ENCODE data around the gene SF3A2.
"Not testable (repeated sequence)": the region's sequence is repeated elsewhere in the genome, so short reads cannot be mapped to it uniquely, and the experiment has no call there.

SF3A2 gene, protein sequence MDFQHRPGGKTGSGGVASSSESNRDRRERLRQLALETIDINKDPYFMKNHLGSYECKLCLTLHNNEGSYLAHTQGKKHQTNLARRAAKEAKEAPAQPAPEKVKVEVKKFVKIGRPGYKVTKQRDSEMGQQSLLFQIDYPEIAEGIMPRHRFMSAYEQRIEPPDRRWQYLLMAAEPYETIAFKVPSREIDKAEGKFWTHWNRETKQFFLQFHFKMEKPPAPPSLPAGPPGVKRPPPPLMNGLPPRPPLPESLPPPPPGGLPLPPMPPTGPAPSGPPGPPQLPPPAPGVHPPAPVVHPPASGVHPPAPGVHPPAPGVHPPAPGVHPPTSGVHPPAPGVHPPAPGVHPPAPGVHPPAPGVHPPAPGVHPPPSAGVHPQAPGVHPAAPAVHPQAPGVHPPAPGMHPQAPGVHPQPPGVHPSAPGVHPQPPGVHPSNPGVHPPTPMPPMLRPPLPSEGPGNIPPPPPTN

DNA sequence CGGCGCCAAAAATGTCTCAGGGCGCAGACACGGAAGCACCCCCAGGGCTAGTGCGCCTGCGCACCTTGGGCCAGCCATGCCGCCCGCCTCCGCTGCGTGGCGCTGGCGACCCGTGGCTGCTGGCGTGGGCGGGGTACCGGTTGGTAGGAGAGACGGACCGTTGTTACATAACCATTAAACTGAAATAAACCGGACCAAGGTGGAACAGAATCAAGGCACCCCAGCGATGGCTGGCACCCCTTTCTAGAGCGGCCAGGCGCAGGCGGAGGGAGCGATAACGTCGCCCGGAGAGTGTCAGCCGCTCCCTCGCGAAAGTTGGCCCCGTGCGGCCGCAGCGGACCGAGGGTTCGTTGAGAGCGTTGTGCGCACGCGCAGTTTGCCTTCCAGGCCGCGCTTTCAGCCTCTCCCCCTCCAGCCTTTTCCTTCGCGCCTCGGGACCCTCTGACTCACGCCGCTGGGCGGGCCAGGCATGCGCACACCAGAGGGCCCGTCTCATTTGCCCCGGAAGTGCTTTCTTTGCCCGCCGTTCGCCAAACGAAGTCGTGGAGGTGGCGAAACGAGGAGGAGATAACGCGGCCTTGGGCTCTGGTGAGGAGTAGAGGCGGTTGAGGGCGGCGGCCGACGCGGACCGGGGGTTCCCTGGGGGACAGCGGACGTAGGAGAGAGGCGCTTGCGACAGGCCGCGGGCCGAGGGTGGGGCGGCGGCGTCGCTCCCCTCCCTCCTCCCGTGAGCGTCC is at the start of gene SF3A2, which contains the start of gene PLEKHJ1:
TSS of gene SF3A2 (plus strand) at position 511 of the 737 bp plus-strand sequence. CDS start 6,595 bp downstream, outside the sequence.
TSS of gene PLEKHJ1 (minus strand) at position 16 of the 737 bp plus-strand sequence. CDS start 81 bp downstream, outside the sequence.
- DNase-seq: peak; percentile 92 to 99 (median 94)
- intact Hi-C loops (cut with DNase I): loop anchor here (1.0 to 5.0 kb wide), 3 partner anchors 37 to 80 kb away; no protein-coding TSS in a partner anchor

DNA sequence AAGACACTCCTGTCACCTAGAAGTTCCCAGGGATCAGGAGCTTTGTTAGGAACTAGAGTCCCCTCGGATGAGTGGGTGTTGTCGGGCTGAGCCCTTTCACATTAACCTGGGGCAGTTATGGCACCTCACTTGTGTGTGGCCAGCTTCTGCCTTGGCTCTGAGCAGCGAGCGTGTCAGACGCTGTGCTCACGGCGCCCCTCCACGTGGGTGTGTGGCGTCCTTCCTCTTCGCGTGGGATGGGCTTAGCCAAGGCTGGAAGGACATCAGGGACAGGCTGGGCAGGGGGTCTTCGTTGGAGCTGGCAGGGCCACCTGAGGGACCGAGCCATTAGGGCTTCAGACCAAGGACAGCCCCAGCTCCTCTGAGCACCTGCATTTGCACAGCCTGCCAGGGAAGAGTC is 49.5 kb upstream of the SF3A2 start:
- intact Hi-C loops (cut with DNase I): no loop called here
- no peak for DNase-seq

DNA sequence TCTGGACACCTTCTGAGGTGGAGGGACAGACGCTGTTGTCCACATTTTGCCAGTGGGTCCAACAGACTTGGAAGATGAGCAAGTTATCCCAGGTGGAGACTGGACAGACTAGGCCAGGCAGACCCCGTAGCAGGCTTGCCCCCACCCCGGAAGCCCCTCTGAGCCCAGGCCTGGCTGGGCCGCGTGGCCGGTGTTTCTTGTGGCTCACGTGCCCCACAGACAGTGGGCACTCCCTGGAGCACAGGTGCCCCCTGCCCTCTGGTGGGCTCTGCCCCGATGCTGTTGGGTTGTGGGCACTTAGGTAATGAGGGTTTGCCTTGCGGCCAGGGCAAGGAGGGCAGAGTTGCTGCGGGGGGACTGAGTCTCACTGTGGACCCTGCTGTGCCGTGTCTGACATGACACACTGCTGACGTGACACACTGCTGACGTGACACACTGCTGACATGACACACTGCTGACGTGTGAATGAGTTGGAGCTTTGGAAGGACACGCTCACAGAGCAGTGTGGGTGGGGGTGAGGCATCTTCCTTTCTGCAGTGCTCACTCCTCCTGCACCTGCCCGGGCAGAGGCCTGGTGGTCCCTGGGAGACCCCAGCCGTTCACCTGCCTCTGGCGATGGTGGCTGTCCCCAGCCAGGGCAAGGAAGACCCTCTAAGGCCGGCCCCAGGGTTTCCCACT is 47.8 kb upstream of the SF3A2 start:
- no peak for DNase-seq
- intact Hi-C loops (cut with DNase I): no loop called here

DNA sequence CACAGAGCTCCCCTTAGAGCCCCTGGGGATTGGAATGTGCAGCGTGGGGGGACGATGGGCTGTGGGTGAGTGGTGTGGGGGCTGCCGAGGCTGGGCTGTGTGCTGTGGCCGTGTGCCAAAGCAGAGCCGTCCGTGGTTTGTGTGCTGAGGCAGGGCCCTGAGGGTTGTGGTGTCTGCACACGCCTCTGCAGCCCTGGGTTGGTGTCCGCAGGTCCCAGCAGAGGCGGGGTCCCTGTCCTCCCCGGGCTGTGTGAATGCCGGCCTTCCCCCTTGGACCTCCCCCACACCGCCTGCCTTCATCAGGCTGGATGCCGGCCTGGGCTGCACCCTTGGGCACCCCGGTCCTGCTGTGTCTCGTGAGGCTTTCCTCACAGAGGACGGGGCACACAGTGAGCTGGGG is 46.7 kb upstream of the SF3A2 start:
- intact Hi-C loops (cut with DNase I): no loop called here
- no peak for DNase-seq

DNA sequence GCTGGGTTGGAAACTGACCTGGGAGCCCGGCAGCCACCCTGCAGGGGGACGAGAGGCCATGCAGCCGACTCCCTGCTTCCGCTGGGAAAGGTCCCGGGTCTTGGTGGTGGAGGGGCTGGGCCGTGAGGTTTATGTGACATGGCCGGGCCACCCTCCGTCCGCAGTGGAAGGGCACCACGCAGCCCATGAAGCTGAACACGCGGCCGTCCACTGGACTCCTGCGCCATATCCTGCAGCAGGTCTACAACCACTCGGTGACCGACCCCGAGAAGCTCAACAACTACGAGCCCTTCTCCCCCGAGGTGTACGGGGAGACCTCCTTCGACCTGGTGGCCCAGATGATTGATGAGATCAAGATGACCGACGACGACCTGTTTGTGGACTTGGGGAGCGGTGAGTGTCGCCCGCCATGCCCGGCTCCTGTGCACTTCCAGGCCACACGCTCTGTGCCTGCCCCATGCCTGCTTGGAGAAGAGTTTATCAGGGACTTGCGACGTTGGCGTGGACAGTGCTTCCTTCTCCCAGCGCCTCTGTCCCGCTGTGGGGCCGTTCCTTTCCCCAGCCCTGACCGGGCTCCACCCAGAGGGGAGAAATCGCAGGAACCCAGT is 45.7 kb upstream of the SF3A2 start:
- intact Hi-C loops (cut with DNase I): no loop called here
- no peak for DNase-seq

DNA sequence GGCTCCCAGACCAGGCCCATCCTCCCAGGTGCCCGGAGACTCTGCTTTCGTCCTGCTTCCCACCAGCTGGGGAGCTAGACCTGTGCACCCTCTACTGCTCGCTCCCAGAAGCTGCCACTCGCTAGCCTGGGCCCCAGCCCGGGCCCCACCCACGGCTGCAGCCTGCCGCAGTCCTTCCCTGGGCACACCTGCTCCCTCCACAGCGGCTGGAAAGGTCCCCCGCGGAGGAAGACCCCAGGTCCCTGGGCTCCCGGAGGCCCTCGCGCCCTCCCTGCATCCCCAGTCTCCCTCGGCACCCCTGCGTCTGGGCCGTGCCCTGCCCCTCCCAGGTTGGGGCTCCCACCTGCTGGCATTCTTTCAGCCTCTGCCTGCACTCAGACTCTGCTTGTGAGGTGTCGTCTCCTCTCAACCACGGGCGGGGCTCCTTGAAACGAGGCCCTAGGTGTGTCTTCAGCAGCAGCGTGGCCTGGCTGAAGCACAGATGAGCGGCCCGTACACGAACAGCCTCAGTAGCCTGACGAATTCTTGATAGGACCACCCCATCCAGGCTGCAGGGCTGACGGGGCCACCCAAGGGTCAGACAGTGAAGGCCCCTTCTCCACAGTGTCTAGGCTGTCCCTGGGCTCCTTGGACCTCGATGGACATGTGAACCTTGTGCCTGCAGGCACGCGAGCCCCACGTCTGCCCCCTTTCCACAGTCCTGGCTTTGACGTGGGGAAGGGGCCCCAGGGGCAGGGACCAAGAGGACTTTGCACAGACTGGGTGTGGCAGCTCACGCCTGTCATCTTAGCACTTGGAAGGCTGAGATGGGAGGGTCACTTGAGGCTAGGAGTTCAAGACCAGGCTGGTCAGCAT is 44.9 kb upstream of the SF3A2 start:
- intact Hi-C loops (cut with DNase I): no loop called here

DNA sequence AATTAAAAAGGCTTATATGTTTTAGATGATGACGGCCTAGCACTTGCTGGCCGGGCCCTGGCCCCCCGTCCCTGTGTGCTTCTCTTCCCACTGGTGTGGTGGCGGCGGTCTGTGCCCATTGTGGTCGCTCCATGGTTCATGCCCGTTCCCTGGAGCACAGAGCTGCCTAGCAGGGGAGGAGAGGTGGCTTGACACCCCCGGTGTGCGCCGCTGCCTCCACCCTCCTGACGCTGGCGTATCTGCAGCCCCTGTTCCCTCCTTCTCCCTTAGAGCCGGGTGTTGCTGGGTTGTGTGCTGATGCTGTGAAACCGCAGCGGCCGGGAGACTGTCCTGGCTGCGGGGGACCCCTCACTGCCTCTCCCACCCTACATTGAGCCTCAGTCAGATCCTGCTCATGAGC is 43.8 kb upstream of the SF3A2 start:
- DNase-seq: no peak

More for the DNA sequence above, 44.9 kb upstream of the SF3A2 start:
- no peak for DNase-seq

DNA sequence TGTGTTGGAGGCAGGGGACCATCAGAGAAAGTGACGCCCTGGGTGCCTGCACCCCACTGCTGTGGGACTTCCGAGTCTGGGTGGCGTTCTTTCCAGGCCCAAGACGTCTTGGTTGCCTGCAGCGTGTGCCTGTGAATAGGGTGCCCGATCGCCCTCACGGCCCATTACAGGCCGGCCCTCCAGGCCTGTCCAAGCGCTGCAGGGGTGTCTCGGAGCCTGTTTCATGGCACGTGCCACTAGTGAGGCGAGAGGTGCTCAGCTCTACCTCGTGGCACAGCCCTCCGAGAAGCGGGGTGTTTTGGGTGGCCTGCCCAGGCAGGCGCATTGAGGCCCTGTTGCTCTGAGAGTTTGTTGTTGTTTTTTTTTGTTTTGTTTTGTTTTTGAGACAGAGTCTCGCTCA is 42.8 kb upstream of the SF3A2 start:
- intact Hi-C loops (cut with DNase I): no loop called here
- DNase-seq: no peak

More for the DNA sequence above, 43.8 kb upstream of the SF3A2 start:
- intact Hi-C loops (cut with DNase I): no loop called here

DNA sequence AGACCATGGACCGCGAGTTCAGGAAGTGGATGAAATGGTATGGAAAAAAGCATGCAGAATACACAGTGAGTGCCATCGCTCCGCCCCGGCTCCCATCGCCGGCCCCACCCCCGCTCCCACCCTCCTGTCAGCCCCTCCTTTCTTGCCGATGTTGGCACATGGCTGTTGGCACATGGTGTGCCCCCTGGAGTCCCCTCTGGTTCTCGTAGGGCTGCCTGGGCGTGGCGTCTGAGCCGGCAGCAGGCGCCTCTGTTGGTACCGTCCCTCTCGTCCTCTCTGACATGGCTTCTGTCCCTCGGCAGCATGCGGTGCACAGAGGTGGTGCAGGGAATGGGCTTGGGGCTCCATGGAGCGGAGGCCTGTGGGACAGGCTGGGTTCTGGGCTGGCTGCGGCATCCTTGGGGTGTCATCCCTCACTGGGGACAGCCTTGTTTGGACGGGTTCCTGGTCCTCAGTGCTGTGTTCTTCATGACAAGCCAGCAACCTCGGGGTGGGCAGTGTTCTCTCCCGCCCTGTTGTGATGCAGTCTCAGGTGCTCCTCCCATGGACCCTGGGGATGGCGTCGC is 42.0 kb upstream of the SF3A2 start:
- intact Hi-C loops (cut with DNase I): no loop called here
- no peak for DNase-seq

DNA sequence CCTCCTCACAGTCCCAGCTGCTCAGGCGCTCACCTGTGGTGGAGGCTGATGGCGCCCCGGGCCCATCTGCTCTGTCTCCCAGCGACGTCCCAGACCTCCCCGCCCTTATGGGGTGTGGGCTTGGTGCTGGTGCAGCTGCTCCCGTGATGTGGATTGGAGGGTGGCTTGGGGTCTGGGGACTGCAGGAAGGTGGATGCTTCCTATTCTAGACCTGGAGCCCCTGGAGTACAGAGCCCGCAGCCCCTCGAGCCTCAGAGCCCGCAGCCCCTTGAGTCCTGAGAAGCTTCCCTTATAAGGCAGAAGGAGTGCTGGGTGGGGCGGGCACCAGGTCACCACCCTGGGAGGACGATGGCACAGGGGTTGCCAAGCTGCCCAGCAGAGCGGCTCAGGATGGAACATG is 41.3 kb upstream of the SF3A2 start:
- no peak for DNase-seq
- intact Hi-C loops (cut with DNase I): no loop called here

DNA sequence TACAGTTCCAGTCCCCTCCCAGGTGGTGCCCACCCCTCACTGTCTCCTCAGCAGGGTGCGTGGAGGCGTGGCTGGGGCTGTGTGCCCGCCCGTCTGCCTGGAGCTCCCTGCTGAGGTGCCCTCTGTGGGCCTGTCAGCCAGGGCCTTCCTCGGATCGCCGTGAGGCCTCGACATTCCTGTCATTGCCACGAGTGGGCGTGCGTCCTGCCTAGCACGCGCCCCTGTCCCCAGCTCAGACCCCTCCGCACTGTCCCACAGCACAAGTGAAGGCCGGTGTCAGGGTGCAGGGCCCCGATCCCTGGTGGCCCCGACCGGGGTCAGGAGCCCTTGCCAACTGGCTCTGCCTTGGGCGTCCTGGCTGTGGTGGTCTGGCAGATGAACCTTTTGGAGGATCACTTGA is 40.7 kb upstream of the SF3A2 start:
- intact Hi-C loops (cut with DNase I): no loop called here

DNA sequence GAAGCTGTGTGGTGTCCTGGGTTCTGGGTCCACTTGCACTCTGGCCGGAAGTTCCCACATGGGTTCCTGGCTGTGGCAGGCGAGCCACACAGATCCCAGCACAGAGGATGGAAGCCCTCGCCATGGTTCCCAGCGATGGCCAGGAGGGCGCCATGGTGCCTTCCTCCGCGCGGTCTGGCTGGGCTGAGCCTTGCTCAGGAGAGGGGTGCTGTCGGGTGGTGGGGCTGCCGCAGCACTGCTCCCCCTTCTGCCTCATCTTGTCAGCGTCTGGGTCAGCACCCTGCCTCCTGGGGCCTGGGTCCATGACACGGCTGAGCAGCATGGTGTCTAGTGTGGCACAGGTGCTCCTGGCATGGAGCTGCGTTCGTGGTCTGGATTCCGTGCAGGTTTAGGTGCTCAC is 39.4 kb upstream of the SF3A2 start:
- no peak for DNase-seq

More for the DNA sequence above, 40.7 kb upstream of the SF3A2 start:
- DNase-seq: no peak

DNA sequence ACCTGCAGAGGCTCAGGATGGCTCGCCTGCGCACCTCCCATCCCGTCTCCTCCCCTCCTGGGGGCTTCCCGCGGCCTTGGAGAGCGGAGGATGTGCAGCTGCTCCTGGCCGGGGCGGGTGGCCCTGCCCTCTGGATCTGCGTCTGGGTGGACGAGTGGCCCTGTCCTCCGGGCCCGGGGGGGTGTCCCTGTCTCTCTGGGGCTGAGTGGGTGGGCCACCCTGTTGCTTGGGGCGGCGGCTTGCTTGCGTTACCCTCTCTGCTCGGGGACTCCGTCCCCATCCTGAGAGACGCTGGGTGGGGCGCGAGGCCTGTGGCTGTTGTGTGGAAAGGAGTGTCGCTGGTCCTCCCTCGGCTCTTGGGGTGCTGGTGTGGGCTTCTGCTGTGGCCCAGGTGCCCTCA is 38.3 kb upstream of the SF3A2 start:
- no peak for DNase-seq
- intact Hi-C loops (cut with DNase I): no loop called here

More for the DNA sequence above, 39.4 kb upstream of the SF3A2 start:
- intact Hi-C loops (cut with DNase I): no loop called here

DNA sequence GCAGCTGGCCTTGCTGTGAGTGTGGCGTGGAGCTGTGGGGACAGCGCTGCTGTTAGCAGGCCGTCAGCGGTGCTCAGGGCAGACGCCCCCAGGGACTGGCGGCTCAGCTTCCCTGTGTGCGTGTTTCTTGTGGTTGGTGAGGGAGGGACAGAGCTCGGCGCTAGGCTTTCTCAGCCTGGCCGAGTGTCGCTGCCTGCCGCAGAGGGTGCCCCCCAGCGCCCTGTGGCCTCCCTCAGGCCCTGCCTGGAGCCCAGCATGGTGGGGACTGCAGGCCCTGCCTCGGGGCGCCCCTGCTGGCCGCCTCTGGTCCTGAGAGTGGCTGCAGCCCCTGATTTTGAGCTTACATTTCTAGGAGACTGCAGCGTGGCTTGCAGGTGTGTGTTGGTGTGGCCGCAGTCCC is 37.4 kb upstream of the SF3A2 start:
- DNase-seq: peak in 1 of 10 donors; percentile 85
- intact Hi-C loops (cut with DNase I): no loop called here

DNA sequence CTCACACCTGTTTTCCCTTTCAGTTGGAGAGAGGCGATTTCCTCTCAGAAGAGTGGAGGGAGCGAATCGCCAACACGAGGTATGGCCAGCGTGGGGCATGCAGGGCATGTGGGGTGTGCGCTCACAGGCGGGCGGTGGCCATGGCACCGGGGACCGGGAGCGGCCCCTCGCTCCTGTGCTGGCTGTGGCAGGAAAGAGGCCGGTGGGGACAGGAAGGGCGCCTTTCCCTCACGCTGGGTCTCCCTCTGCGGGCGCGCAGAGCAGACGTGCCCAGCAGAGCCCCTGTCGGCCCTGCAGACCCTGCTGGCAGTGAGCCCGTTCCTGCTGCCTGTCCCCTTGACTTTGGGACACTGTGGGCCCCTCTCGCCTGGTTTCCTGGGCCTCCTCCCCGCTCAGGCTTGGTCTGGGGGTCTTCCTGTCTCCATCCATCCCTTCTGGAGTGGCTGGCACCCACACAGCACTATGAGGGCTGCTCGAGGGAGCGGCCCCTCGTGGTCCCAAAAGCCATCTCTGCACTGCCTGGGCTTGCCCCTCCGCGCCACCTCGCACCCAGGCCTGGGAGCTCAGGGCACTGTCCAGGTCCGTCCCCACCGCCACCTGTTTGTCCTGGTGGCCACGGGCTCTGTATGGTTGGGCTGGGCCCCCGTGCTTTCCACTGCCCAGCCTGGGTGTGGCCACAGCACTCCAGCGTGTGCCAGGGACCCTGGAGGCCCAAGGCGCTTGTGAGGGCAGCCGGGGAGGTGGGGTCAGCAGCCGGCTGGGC is 36.6 kb upstream of the SF3A2 start:
- intact Hi-C loops (cut with DNase I): no loop called here
- DNase-seq: no peak

DNA sequence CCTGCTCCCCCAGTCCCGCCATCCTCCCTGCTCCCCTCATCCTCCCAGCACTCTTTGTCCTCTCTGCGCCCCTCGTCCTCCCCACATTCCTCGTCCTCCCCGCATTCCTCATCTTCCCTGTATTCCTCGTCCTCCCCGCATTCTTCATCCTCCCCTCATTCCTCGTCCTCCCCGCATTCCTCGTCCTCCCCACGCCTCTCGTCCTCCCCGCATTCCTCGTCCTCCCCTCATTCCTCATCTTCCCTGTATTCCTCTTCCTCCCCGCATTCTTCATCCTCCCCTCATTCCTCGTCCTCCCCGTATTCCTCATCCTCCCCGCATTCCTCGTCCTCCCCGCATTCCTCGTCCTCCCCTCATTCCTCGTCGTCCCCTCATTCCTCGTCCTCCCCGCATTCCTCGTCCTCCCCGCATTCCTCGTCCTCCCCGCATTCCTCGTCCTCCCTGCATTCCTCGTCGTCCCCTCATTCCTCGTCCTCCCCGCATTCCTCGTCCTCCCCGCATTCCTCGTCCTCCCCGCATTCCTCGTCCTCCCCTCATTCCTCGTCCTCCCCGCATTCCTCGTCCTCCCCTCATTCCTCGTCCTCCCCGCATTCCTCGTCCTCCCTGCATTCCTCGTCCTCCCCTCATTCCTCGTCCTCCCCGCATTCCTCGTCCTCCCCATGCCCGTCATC is 35.9 kb upstream of the SF3A2 start:
- intact Hi-C loops (cut with DNase I); DNase-seq: not testable (repeated sequence)

DNA sequence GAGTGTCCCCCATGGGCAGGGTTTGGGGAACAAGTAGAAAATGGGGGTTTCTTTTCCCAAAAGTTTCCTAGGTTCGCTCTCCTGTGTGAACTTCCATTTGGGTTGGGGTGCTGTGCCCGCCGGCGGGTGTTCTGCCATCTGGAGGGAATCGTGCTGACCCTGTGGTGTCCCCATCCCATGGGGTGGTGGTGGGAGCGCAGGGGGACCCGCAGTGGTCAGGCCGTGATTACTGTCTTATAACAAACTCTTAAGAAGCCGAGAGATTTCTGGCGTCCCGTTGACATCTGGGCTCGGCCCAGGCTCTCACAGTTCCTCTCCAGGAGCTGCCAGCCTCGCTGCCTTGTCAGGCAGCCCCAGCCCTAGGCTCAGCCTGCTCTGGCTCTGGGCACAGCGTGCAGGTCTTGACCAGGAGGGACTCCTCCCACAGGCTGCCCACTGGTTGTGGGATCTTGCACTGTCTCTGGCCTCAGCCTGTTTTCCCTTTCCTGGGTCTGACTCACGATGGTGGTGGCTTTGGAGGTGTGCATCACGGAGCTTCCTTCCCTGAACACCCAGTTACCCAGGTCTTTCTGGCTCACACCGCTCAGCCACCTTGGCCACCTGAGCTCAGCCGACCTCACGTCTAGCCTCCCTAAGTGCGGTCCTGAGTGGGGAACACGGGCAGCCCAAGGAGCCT is 35.0 kb upstream of the SF3A2 start:
- no peak for DNase-seq
- intact Hi-C loops (cut with DNase I): no loop called here

All from posterior cingulate gyrus (tissue), 11 donors.